Suprapubic skin (tissue), 4 donors: ENCODE measurements around the gene TRPM6. TPM values are rescaled to one million over a fixed set of nuclear protein-coding genes. Genes with fewer than 3 reads are reported as not detected.

Source experiments
- DNase-seq, 2 donors: peaks; one replicate each; pipeline ENCODE4 v3.0.0-alpha.2; 2019; ENCODE audit warnings: low spot score in 2 of 2
- H3K27ac ChIP-seq: fragments of 200-600 bp; sonication (generic); one replicate; pipeline ENCODE4 v1.5.1; 2019
- H3K27me3 ChIP-seq: fragments of 200-600 bp; sonication (generic); one replicate; pipeline ENCODE4 v1.5.1; 2019
- H3K36me3 ChIP-seq: fragments of 200-600 bp; sonication (generic); one replicate; pipeline ENCODE4 v1.5.1; 2019
- H3K4me1 ChIP-seq: fragments of 200-600 bp; sonication (generic); one replicate; pipeline ENCODE4 v1.5.1; 2019
- H3K4me3 ChIP-seq: fragments of 200-600 bp; sonication (generic); one replicate; pipeline ENCODE4 v1.5.1; 2019; ENCODE audit warnings: mild to moderate bottlenecking
- H3K9me3 ChIP-seq: fragments of 200-600 bp; sonication (generic); one replicate; pipeline ENCODE4 v1.5.1; 2019
- CTCF ChIP-seq, 2 donors: fragments of 200-600 bp in 1 of 2; fragments of 450-650 bp in 1 of 2; sonication (generic) in 1 of 2; IDR thresholded peaks; one replicate each; pipeline ENCODE4 v1.5.1; 2016 to 2019; ENCODE audit warnings: antibody characterized with exemption in 2 of 2, mild to moderate bottlenecking in 1 of 2, moderate library complexity in 1 of 2
- EP300 ChIP-seq: sonication (generic); formaldehyde crosslinking; IDR thresholded peaks from one replicate; pipeline ENCODE4 v1.6.1; 2017; ENCODE audit warnings: antibody characterized with exemption
- POLR2A ChIP-seq, 2 donors: fragments of 450-650 bp; IDR thresholded peaks; one replicate each; pipeline ENCODE4 v1.6.1; 2017; ENCODE audit warnings: antibody characterized with exemption in 2 of 2, mild to moderate bottlenecking in 2 of 2, moderate library complexity in 2 of 2
- POLR2AphosphoS5 ChIP-seq, 3 donors: sonication (generic); formaldehyde crosslinking; IDR thresholded peaks; one replicate each; pipeline ENCODE4 v1.6.1; 2017; ENCODE audit warnings: antibody characterized with exemption in 3 of 3
- WGBS: methylation state at CpG from one replicate; pipeline ENCODE4 v1.1.5; 2018; 5-methylcytosine and 5-hydroxymethylcytosine counted together
- total RNA-seq, 4 donors: library from RNA; depleted of rRNA; stranded (reverse); fragments of >200 nt; gene quantifications; one replicate each; pipeline ENCODE4 v1.1.0, GENCODE V29; 2016

TRPM6 gene
- total RNA-seq, 4 donors from 2014 or later: 0.53 to 1.6 (median 1.0) TPM

GRCh38 chr9:74804018-74804385 is 83.7 kb downstream of the TRPM6 start:
- H3K4me3 ChIP-seq: no peak overlapping the region
- TF ChIP-seq CTCF (IDR thresholded peaks at IDR 0.05) (no peak), EP300 (no peak), POLR2AphosphoS5 (IDR thresholded peaks at IDR 0.05) (no peak), POLR2A (IDR thresholded peaks at IDR 0.05) (no peak)
- no peaks in the 10 kb centered on the region for H3K36me3 ChIP-seq
- no peak overlapping the region for H3K27ac ChIP-seq
- WGBS: 33% methylated on average over 2 of the region's 2 CpGs
- DNase-seq: no peak
- no peaks in the 10 kb centered on the region for H3K27me3 ChIP-seq
- H3K9me3 ChIP-seq: no peaks in the 10 kb centered on the region
- no peaks in the 10 kb centered on the region for H3K4me1 ChIP-seq

GRCh38 chr9:74803376-74804017 is 84.2 kb downstream of the TRPM6 start:
- H3K9me3 ChIP-seq: no peaks in the 10 kb centered on the region
- H3K4me3 ChIP-seq: no peak overlapping the region
- no peak for TF ChIP-seq POLR2A (IDR thresholded peaks at IDR 0.05)
- no peak for TF ChIP-seq EP300
- TF ChIP-seq CTCF (IDR thresholded peaks at IDR 0.05): no peak
- no peak for TF ChIP-seq POLR2AphosphoS5 (IDR thresholded peaks at IDR 0.05)
- no peak for DNase-seq
- H3K27me3 ChIP-seq: no peaks in the 10 kb centered on the region
- H3K36me3 ChIP-seq: no peaks in the 10 kb centered on the region
- WGBS: 59% methylated on average over 4 of the region's 4 CpGs
- no peaks in the 10 kb centered on the region for H3K4me1 ChIP-seq
- H3K27ac ChIP-seq: no peak overlapping the region

- TF ChIP-seq EP300 (no peak), CTCF (IDR thresholded peaks at IDR 0.05) (no peak), POLR2AphosphoS5 (IDR thresholded peaks at IDR 0.05) (no peak), POLR2A (IDR thresholded peaks at IDR 0.05) (no peak)
Measured at GRCh38 chr9:74800226-74800625, 87.5 kb downstream of the TRPM6 start.

GRCh38 chr9:74795803-74796202 is 91.9 kb downstream of the TRPM6 start:
- Histone ChIP-seq H3K9me3 (no peaks in the 10 kb centered on the region), H3K4me1 (no peaks in the 10 kb centered on the region), H3K4me3 (no peak overlapping the region), H3K27ac (no peak overlapping the region), H3K36me3 (no peaks in the 10 kb centered on the region), H3K27me3 (no peaks in the 10 kb centered on the region)
- TF ChIP-seq CTCF (IDR thresholded peaks at IDR 0.05): no peak
- TF ChIP-seq POLR2AphosphoS5 (IDR thresholded peaks at IDR 0.05): no peak
- no peak for TF ChIP-seq POLR2A (IDR thresholded peaks at IDR 0.05)
- no peak for TF ChIP-seq EP300
- WGBS: 68% methylated on average over 1 of the region's 1 CpG
- no peak for DNase-seq

More at GRCh38 chr9:74800226-74800625, 87.5 kb downstream of the TRPM6 start:
- no peak overlapping the region for H3K27ac ChIP-seq
- no peaks in the 10 kb centered on the region for H3K9me3 ChIP-seq
- no peaks in the 10 kb centered on the region for H3K4me1 ChIP-seq
- WGBS: 91% methylated on average over 7 of the region's 7 CpGs
- no peak overlapping the region for H3K4me3 ChIP-seq
- DNase-seq: no peak
- H3K36me3 ChIP-seq: no peaks in the 10 kb centered on the region
- no peaks in the 10 kb centered on the region for H3K27me3 ChIP-seq

- DNase-seq: no peak
- H3K36me3 ChIP-seq: no peaks in the 10 kb centered on the region
- no peak overlapping the region for H3K4me3 ChIP-seq
- H3K9me3 ChIP-seq: no peaks in the 10 kb centered on the region
- no peaks in the 10 kb centered on the region for H3K4me1 ChIP-seq
- WGBS: 85% methylated on average over 4 of the region's 4 CpGs
- no peak overlapping the region for H3K27ac ChIP-seq
- no peak for TF ChIP-seq POLR2AphosphoS5 (IDR thresholded peaks at IDR 0.05)
- TF ChIP-seq CTCF (IDR thresholded peaks at IDR 0.05): no peak
- no peak for TF ChIP-seq POLR2A (IDR thresholded peaks at IDR 0.05)
- TF ChIP-seq EP300: no peak
- H3K27me3 ChIP-seq: no peaks in the 10 kb centered on the region
Measured at GRCh38 chr9:74795081-74795480, 92.6 kb downstream of the TRPM6 start.
